GM18526 (cell line): Measurements from ENCODE around the gene DCAF11.

ENCODE experiments used
- POLR2A ChIP-seq: IDR thresholded peaks from 3 replicates; pipeline ENCODE4 v1.6.1; 2011; ENCODE audit not compliant: insufficient read length; ENCODE audit errors: extremely low read depth

DCAF11 gene

GRCh38 chr14:24086193-24086955, 28.2 kb upstream of the DCAF11 start:
- TF ChIP-seq POLR2A = no peak

GRCh38 chr14:24087004-24087403, 27.6 kb upstream of the DCAF11 start:
- TF ChIP-seq POLR2A = no peak

- TF ChIP-seq POLR2A = no peak
These were observed 26.5 kb upstream of the DCAF11 start for GRCh38 chr14:24088095-24088494.

- no peak for TF ChIP-seq POLR2A
These were observed 24.7 kb upstream of the DCAF11 start for GRCh38 chr14:24089890-24090289.

- no peak for TF ChIP-seq POLR2A
These were observed 22.5 kb upstream of the DCAF11 start for GRCh38 chr14:24092110-24092504.

GRCh38 chr14:24092505-24093206, 21.9 kb upstream of the DCAF11 start:
- no peak for TF ChIP-seq POLR2A

GRCh38 chr14:24093207-24093900, 21.2 kb upstream of the DCAF11 start:
- no peak for TF ChIP-seq POLR2A

- TF ChIP-seq POLR2A = peak; percentile 98
These were observed 20.4 kb upstream of the DCAF11 start, which contains the start of gene PCK2 for GRCh38 chr14:24093901-24094840. Gene PCK2, plus strand, starts transcription at chr14:24094311. Its CDS starts 95 bp downstream, at chr14:24094406.

- no peak for TF ChIP-seq POLR2A
These were observed 19.7 kb upstream of the DCAF11 start for GRCh38 chr14:24094841-24095270.

GRCh38 chr14:24095271-24096068, 19.1 kb upstream of the DCAF11 start:
- peak; percentile 96 for TF ChIP-seq POLR2A

GRCh38 chr14:24096545-24097181, 17.9 kb upstream of the DCAF11 start:
- no peak for TF ChIP-seq POLR2A

GRCh38 chr14:24098229-24098926, 16.2 kb upstream of the DCAF11 start:
- TF ChIP-seq POLR2A = no peak

GRCh38 chr14:24098927-24099813, 15.4 kb upstream of the DCAF11 start:
- no peak for TF ChIP-seq POLR2A
